ENCODE measurements around the gene TP53TG3.
"Not testable (repeated sequence)": the region's sequence is repeated elsewhere in the genome, so short reads cannot be mapped to it uniquely, and the experiment has no call there.

Gene TP53TG3, protein sequence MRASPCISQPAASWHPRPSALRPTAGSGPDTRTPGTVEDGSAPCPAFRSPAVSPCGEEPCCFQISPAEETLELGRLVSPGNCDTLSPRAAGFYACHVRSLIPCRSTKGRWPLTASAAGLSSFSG

DNA sequence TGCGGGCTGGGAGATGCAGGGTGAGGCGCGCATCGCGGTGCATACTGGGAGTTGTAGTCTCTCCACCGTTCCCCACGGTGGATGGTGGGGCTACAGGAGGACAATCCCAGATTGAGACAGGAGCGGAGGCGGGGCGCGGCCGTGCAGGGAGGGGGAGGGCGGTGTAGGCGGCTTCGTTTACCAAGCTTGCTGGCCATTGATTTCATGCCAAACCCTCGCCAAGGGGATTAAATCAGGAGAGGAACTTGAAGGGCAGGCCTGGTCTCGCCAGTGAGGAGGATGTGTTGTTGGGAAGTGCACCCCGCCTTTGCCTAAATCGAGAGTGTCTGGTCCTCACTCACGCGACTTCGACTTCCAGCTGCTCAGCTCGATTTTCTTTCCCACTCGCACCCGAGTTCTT lies at the start of gene TP53TG3:
TP53TG3 (minus strand) TSS at position 101 of the 400 bp plus-strand sequence; CDS start at position 33, 68 bp downstream.
- DNase-seq (ENCODE audit: low read depth, low spot score): not testable (repeated sequence)

DNA sequence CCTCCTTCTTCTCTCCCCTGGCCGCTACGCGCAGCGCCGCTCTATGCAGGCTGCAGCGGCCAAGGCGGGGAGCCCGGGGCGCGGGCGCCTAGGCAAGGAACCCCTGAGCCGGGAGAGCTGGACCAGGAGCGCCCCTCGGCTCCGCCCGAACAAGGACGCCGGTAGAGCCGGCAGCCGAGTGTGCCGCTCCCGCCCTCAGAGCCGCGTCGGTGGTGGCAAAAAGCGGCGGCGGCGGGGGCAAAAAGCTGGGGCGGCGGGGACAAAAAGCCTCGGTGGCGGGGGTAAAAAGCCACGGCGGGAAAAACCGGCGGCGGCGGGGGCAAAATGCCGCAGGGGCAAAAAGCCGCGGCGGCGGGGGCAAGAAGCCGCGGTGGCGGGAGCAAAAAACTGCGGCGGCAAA lies 25.1 kb downstream of the TP53TG3 start:
- not testable (repeated sequence) for DNase-seq (ENCODE audit: low read depth, low spot score)

DNA sequence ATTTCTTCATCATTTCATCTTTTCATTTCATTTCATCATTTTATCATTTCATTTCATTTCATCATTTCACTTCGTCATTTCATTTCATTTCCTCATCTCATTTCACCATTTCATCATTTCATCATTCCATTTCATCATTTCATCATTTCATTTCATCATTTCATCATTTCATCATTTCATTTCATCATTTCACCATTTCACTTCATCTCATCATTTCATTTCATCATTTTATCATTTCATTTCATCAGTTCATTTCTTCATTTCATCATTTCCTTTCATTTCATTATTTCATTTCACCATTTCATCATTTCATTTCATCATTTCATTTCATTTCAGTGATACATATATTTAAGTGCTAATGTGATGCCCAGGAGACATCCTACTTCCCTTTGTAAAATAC lies 28.4 kb downstream of the TP53TG3 start:
- DNase-seq (ENCODE audit: low read depth, low spot score): not testable (repeated sequence)

DNA sequence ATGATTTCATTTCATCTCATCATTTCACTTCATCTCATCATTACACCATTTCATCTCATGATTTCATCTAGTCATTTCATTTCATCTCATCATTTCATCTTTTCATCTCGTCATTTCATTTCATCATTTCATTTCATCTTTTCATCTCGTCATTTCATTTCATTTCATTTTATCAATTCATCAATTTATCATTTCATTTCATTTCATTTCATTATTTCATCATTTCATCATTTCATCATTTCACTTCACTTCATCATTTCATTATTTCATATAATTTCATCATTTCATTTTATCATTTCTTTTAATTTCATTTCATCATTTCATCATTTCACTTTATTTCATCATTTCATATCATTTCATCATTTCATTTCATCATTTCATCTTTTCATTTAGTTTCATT lies 29.2 kb downstream of the TP53TG3 start:
- DNase-seq (ENCODE audit: low read depth, low spot score): not testable (repeated sequence)

DNA sequence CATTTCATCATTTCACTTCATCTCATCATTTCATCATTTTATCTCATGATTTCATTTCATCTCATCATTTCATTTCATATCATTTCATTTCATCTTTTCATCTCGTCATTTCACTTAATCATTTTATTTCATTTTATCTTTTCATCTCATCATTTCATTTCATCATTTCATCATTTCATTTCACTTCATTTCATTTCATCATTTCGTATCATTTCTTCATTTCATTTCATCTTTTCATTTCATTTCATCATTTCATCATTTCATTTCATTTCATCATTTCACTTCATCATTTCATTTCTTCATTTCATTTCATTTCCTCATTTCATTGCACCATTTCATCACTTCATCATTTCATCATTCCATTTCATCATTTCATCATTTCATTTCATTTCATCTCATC lies 29.8 kb downstream of the TP53TG3 start:
- DNase-seq (ENCODE audit: low read depth, low spot score): not testable (repeated sequence)

DNA sequence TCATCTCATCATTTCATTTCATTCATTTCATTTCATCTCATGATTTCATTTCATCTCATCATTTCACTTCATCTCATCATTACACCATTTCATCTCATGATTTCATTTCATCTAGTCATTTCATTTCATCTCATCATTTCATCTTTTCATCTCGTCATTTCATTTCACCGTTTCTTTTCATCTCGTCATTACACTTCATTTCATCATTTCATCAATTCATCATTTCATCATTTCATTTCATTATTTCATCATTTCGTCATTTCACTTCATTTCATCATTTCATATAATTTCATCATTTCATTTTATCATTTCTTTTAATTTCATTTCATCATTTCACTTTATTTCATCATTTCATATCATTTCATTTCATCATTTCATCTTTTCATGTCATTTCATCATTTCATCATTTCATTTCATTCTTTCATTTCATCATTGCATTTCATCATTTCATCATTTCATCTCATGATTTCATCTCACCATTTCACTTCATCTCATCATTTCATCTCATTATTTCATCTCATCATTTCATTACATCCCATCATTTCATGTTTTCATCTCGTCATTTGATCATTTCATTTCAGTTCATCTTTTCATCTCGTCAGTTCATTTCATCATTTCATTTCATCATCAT lies 30.6 kb downstream of the TP53TG3 start:
- not testable (repeated sequence) for DNase-seq (ENCODE audit: low read depth, low spot score)

DNA sequence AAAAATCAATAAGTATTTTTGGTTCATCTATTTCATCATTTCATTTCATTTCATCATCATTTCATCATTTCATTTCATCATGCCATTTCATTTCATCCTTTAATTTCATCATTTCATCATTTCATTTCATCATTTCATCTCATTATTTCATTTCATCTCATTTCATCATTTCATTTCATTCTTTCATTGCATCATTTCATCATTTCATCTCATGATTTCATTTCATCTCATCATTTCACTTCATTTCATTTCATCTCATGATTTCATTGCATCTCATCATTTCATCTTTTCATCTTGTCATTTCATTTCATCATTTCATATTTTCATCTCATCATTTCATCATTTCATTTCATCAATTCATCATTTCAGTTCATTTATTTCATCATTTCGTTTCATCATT lies 31.2 kb downstream of the TP53TG3 start:
- DNase-seq (ENCODE audit: low read depth, low spot score): not testable (repeated sequence)

DNA sequence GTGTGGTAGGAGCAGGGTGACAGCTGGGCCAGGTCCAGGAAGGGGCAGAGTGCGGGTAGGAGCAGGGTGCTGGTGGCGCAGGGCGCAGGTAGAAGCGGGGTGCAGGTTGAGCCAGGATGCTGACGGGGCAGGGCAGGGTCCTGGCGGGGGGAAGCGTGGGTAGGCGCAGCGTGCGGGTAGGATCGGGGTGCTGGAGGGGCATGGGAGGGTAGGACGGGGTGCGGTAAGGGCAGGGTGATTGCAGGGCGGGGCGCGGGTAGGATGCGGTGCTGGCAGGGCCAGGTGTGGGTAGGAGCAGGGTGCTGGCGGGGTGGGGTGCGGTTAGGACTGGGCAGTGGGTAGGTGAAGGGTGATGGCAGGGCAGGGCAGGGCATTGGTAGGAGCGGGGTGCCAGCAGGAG lies 38.4 kb downstream of the TP53TG3 start:
- not testable (repeated sequence) for DNase-seq (ENCODE audit: low read depth, low spot score)

DNA sequence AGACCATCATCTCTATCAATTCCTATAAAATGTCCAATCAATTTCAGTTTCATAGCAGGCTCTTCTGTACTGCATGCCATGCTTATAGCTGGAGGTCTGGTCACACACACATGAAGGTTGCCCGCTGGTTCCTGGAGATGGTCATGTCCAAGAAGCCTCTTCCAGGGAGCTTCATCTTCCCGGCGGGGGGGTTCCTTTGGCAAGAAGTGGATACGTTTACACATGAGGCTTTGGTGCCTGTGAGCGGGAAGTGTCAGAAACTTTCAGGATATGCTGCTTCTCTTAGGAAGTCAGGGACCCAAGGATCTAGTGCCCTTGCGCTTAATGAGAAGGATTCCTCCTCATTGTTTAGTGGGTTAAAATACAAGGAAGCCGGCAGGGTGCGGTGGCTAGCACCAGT lies 43.9 kb downstream of the TP53TG3 start:
- not testable (repeated sequence) for DNase-seq (ENCODE audit: low read depth, low spot score)

Data from ELF-1 (cell line).